ENCODE results near the gene KHDC4.
"Not testable (repeated sequence)": the region's sequence is repeated elsewhere in the genome, so short reads cannot be mapped to it uniquely, and the experiment has no call there.

KHDC4 gene

DNA sequence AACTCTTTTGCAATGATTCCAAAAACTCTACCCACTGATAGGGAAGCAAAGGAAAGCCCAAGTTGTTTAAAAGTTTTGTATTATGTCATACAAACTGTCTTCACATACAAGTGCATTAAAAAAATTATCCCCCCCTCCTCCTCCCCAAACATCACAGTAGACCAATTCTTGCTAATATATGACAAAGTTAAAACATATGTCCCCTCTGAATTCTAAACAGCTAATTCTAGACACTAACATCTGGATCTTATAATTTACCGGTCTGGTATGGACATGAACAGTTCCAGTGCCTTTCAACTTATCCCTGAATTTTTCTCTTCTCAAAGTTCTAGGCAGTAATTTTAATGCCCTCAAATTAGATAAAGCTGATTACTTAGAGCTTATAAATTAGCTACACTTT is 36.5 kb downstream of the KHDC4 start:
- DNase-seq, result no peak

DNA sequence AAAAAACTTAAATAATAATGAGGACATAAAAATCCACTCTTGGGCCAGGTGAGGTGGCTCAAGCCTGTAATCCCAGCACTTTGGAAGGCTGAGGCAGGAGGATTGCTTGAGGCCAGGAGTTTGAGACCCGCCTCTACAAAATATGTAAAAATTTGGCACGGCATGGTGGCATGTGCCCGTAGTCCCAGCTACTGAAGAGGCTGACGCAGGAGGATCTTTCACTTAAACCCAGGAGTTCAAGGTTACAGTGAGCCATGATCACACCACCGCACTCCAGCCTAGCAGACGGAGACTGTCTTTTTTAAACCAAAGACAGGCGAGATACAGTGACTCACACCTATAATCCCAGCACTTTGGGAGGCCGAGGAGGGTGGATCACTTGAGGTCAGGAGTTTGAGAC is 37.7 kb downstream of the KHDC4 start:
- DNase-seq, result not testable (repeated sequence)

- not testable (repeated sequence) for DNase-seq
These were observed 38.6 kb downstream of the KHDC4 start for GRCh38 chr1:155895617-155896016.

- no peak for DNase-seq
These were observed 40.6 kb downstream of the KHDC4 start for GRCh38 chr1:155893389-155894142.

GRCh38 chr1:155892796-155893195 is 41.4 kb downstream of the KHDC4 start:
- DNase-seq, result no peak

- DNase-seq, result no peak
These were observed 44.0 kb downstream of the KHDC4 start for GRCh38 chr1:155890251-155890650.

GRCh38 chr1:155889566-155889965 is 44.6 kb downstream of the KHDC4 start:
- no peak for DNase-seq

DNA sequence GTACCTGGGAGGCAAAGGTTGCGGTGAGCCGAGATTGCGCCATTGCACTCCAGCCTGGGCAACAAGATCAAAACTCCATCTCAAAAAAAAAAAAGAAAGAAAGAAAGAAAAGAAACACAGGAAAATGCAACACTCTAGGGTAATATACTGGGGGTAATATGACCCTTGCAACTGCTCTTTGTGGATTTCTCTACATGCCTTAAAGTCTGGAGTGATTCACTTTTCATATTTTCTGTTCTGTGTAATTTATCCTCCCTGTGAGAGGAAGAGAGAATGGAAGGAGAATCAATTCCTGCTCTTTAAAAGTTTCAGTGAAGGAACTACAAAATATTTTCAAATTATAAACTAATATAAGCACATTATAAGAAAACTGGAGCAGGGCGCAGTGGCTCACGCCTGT is 45.7 kb downstream of the KHDC4 start:
- DNase-seq, result no peak

- DNase-seq, result no peak
These were observed 49.2 kb downstream of the KHDC4 start for GRCh38 chr1:155884982-155885381.

- DNase-seq, result no peak
These were observed 49.9 kb downstream of the KHDC4 start for GRCh38 chr1:155884031-155884960.

- no peak for DNase-seq
These were observed 51.4 kb downstream of the KHDC4 start for GRCh38 chr1:155882766-155883165.

- DNase-seq, result no peak
These were observed 52.0 kb downstream of the KHDC4 start for GRCh38 chr1:155882235-155882634.

- DNase-seq, result no peak
These were observed 53.3 kb downstream of the KHDC4 start for GRCh38 chr1:155880950-155881349.

- DNase-seq, result no peak
These were observed 54.0 kb downstream of the KHDC4 start for GRCh38 chr1:155880251-155880650.

DNA sequence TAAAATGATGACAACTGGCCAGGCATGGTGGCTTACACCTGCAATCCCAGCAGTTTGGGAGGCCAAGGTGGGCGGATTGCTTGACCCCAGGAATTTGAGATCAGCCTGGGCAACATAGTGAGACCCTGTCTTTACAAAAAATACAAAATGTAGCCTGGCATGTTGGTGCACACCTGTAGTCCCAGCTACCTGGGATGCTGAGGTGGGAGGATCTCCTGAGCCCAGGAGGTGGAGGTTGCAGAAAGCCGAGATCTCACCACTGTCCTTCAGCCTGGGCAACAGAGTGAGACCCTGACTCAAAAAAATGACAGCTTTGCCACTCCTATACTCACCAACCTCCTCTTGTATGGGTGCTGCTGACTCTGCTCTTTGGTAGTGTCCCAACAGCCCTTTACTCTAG is 56.3 kb downstream of the KHDC4 start:
- DNase-seq, result no peak

DNA sequence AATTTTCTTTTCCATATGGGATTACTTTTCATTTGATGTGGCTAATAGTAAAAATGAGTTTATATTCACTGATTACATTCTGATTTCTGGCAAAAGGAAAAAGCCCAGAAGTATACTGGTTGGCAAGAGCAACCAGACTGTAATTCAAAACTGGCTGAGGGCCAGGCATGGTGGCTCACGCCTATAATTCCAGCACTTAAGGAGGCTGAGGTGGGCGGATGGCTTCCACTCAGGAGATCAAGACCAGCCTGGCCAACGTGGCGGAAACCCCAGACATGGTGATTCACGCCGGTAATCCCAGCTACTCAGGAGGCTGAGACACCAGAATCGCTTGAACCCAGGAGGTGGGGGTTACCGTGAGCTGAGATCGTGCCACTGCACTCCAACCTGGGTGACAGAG is 60.4 kb downstream of the KHDC4 start:
- DNase-seq, result no peak

GRCh38 chr1:155872527-155872926 is 61.7 kb downstream of the KHDC4 start:
- no peak for DNase-seq

- no peak for DNase-seq
These were observed 62.8 kb downstream of the KHDC4 start for GRCh38 chr1:155871390-155871789.

- no peak for DNase-seq
These were observed 66.4 kb downstream of the KHDC4 start for GRCh38 chr1:155867766-155868165.

DNA sequence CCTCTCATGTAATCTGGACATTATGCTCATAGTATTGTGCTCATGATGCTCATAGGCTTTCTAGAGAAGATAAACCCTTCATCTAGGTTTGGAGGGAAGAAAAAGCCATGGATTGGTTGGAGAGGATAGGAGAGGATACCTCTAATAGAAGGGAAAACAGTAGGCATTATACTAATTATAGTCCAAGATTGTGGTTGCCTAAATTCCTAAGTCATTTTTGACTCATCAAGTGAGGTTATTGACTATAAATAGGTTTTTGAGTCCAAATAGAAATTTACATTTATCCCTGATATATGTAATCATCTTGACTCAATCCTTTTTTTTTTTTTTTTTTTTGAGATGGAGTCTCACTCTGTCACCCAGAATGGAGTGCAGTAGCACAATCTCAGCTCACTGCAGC is 69.8 kb downstream of the KHDC4 start:
- DNase-seq, result no peak

Data from stimulated activated CD4-positive, alpha-beta T cell treated with anti-CD3 and anti-CD28 coated beads, Interleukin-4, amount 100 ng/mL, for 1 hour (primary cell).